Neuronal stem cell (in vitro differentiated cells): ENCODE data around the gene STMN1.
"Not testable (repeated sequence)": the region's sequence is repeated elsewhere in the genome, so short reads cannot be mapped to it uniquely, and the experiment has no call there.

Source experiments
- DNase-seq: peaks from one replicate; pipeline ENCODE4 v3.0.0-alpha.2; 2013; ENCODE audit warnings: low spot score
- H2AFZ ChIP-seq: one replicate; pipeline ENCODE4 v1.6.1; 2013; ENCODE audit warnings: mild to moderate bottlenecking, low read length, inconsistent platforms
- H2AK5ac ChIP-seq: 2 replicates; pipeline ENCODE4 v1.6.1; 2013; ENCODE audit warnings: low read depth, mild to moderate bottlenecking, inconsistent platforms, low read length, moderate library complexity, mixed read lengths
- H2BK120ac ChIP-seq: 2 replicates; pipeline ENCODE4 v1.6.1; 2013; ENCODE audit warnings: low read depth, mild to moderate bottlenecking, inconsistent platforms, low read length, moderate library complexity, mixed read lengths
- H2BK12ac ChIP-seq: one replicate; pipeline ENCODE4 v1.6.1; 2013; ENCODE audit warnings: low read length, inconsistent platforms
- H2BK15ac ChIP-seq: 2 replicates; pipeline ENCODE4 v1.6.1; 2013; ENCODE audit warnings: mild to moderate bottlenecking, low read length, inconsistent platforms, mixed read lengths
- H2BK5ac ChIP-seq: one replicate; pipeline ENCODE4 v1.6.1; 2013; ENCODE audit warnings: inconsistent platforms, mild to moderate bottlenecking, low read length, moderate library complexity
- H3K14ac ChIP-seq: one replicate; pipeline ENCODE4 v1.6.1; 2013; ENCODE audit warnings: low read length, inconsistent platforms
- H3K18ac ChIP-seq: 2 replicates; pipeline ENCODE4 v1.6.1; 2013; ENCODE audit warnings: low read length, inconsistent platforms
- H3K23ac ChIP-seq: 2 replicates; pipeline ENCODE4 v1.6.1; 2013; ENCODE audit warnings: low read depth, mild to moderate bottlenecking, mixed read lengths, low read length, inconsistent platforms; ENCODE audit not compliant: poor library complexity
- H3K27ac ChIP-seq: replicated peaks from 3 replicates; pipeline ENCODE4 v1.5.1; 2013; ENCODE audit warnings: low read length, inconsistent platforms
- H3K27me3 ChIP-seq, 3 experiments: 2 replicates each; pipeline ENCODE4 v1.6.1; 2013; ENCODE audit warnings: low read length in 3 of 3, mild to moderate bottlenecking in 2 of 3, inconsistent platforms in 1 of 3, low read depth in 1 of 3, mixed read lengths in 1 of 3, moderate library complexity in 1 of 3; ENCODE audit not compliant: control insufficient read depth in 3 of 3, insufficient read depth in 3 of 3
- H3K36me3 ChIP-seq, 2 donors: replicated peaks in 1 of 2; 2 replicates each; pipeline ENCODE4 v1.6.1; 2013; ENCODE audit warnings: low read length in 2 of 2; ENCODE audit not compliant: control insufficient read depth in 2 of 2, insufficient read depth in 2 of 2
- H3K4ac ChIP-seq: 2 replicates; pipeline ENCODE4 v1.6.1; 2013; ENCODE audit warnings: inconsistent platforms, mild to moderate bottlenecking, low read length, moderate library complexity
- H3K4me1 ChIP-seq, 2 donors: 1 replicate in 1 of 2; 2 replicates in 1 of 2; pipeline ENCODE4 v1.6.1; 2013; ENCODE audit warnings: low read length in 2 of 2, low read depth in 1 of 2; ENCODE audit not compliant: control insufficient read depth in 2 of 2, insufficient read depth in 1 of 2
- H3K4me2 ChIP-seq: one replicate; pipeline ENCODE4 v1.6.1; 2013; ENCODE audit warnings: mild to moderate bottlenecking, low read length, inconsistent platforms; ENCODE audit not compliant: insufficient read depth, poor library complexity, severe bottlenecking
- H3K4me3 ChIP-seq, 2 donors: 2 replicates each; pipeline ENCODE4 v1.5.1; 2013; ENCODE audit warnings: low read length in 2 of 2, mild to moderate bottlenecking in 2 of 2, inconsistent platforms in 1 of 2, moderate library complexity in 1 of 2
- H3K79me1 ChIP-seq: one replicate; pipeline ENCODE4 v1.6.1; 2013; ENCODE audit warnings: low read depth, mild to moderate bottlenecking, inconsistent platforms, low read length, moderate library complexity
- H3K9ac ChIP-seq: one replicate; pipeline ENCODE4 v1.6.1; 2013; ENCODE audit warnings: mild to moderate bottlenecking, low read depth, low read length, inconsistent platforms; ENCODE audit not compliant: poor library complexity
- H3K9me3 ChIP-seq, 2 donors: replicated peaks in 1 of 2; 2 replicates each; pipeline versions ENCODE3 to v1.6.1; 2013; ENCODE audit warnings: low read length in 2 of 2, mild to moderate bottlenecking in 2 of 2, inconsistent platforms in 1 of 2, low read depth in 1 of 2, mixed read lengths in 1 of 2, moderate library complexity in 1 of 2; ENCODE audit not compliant: control insufficient read depth in 2 of 2, insufficient read depth in 1 of 2
- H4K8ac ChIP-seq: one replicate; pipeline ENCODE4 v1.6.1; 2013; ENCODE audit warnings: low read depth, mild to moderate bottlenecking, inconsistent platforms, low read length, moderate library complexity
- H4K91ac ChIP-seq: one replicate; pipeline ENCODE4 v1.6.1; 2013; ENCODE audit warnings: low read length, low read depth, mild to moderate bottlenecking, inconsistent platforms; ENCODE audit not compliant: poor library complexity
- WGBS, 2 donors: extraction: QIAGEN DNeasy Blood & Tissue Kit; methylation state at CpG; one replicate each; pipeline ENCODE4 v1.1.7; 2013; ENCODE audit warnings: missing lambda C conversion rate in 2 of 2, mixed read lengths in 1 of 2; ENCODE audit not compliant: insufficient read length in 2 of 2, insufficient replicate concordance in 1 of 2; ENCODE audit errors: extremely low coverage in 2 of 2; 5-methylcytosine and 5-hydroxymethylcytosine counted together

STMN1 gene

GRCh38 chr1:25944986-25945385, 38.8 kb upstream of the STMN1 start:
- Histone ChIP-seq H3K27ac (no peak overlapping the region), H3K27me3 (no peaks in the 10 kb centered on the region), H3K4me3 (no peak overlapping the region), H3K14ac (no peak overlapping the region), H2BK120ac (no peak overlapping the region), H3K9ac (no peak overlapping the region), H3K36me3 (no peaks in the 10 kb centered on the region), H3K9me3 (no peaks in the 10 kb centered on the region), H2AFZ (no peak overlapping the region), H2AK5ac (no peak overlapping the region), H2BK12ac (no peak overlapping the region), H2BK5ac (no peak overlapping the region), H3K23ac (no peak overlapping the region), H3K79me1 (no peaks in the 10 kb centered on the region), H3K4ac (no peak overlapping the region), H3K18ac (no peak overlapping the region), H3K4me2 (no peak overlapping the region), H4K8ac (no peak overlapping the region), H3K4me1 (no peaks in the 10 kb centered on the region), H2BK15ac (no peak overlapping the region), H4K91ac (no peak overlapping the region)
- no peak for DNase-seq
- WGBS, 2 donors = no CpG with 5 or more reads among the region's 3 CpGs

GRCh38 chr1:25943511-25943910, 37.3 kb upstream of the STMN1 start:
- H3K79me1 ChIP-seq, H2BK15ac ChIP-seq, H3K36me3 ChIP-seq, H3K14ac ChIP-seq, H3K18ac ChIP-seq, H3K27ac ChIP-seq, H3K23ac ChIP-seq, H3K9me3 ChIP-seq, H2BK5ac ChIP-seq, H2AFZ ChIP-seq, H3K9ac ChIP-seq, H2BK120ac ChIP-seq, H3K4me1 ChIP-seq, H2BK12ac ChIP-seq, H4K8ac ChIP-seq, H3K4me2 ChIP-seq, H3K4ac ChIP-seq, H3K27me3 ChIP-seq, H4K91ac ChIP-seq, H2AK5ac ChIP-seq, H3K4me3 ChIP-seq, DNase-seq: not testable (repeated sequence)
- no CpG with 5 or more reads among the region's 5 CpGs for WGBS, 2 donors

GRCh38 chr1:25936947-25937346, 30.7 kb upstream of the STMN1 start:
- Histone ChIP-seq H2BK12ac (no peak overlapping the region), H3K14ac (no peak overlapping the region), H2AFZ (peak overlapping the region; percentile 32), H3K27me3 (no peaks in the 10 kb centered on the region), H2BK15ac (no peak overlapping the region), H2BK5ac (no peak overlapping the region), H4K91ac (no peak overlapping the region), H3K9ac (no peak overlapping the region), H3K4me1 (peaks cover 2 to 14% of the 10 kb centered on the region in 2 donors), H3K18ac (no peak overlapping the region), H3K36me3 (no peaks in the 10 kb centered on the region), H2AK5ac (no peak overlapping the region), H4K8ac (no peak overlapping the region), H3K4ac (no peak overlapping the region), H3K23ac (no peak overlapping the region), H3K79me1 (no peaks in the 10 kb centered on the region), H3K27ac (no peak overlapping the region), H3K9me3 (no peaks in the 10 kb centered on the region), H2BK120ac (no peak overlapping the region), H3K4me2 (no peak overlapping the region), H3K4me3 (no peak overlapping the region)
- WGBS, 2 donors = no CpG with 5 or more reads among the region's 4 CpGs
- no peak for DNase-seq

- no peak overlapping the region for H4K8ac ChIP-seq
- no peaks in the 10 kb centered on the region for H3K9me3 ChIP-seq
- no peak overlapping the region for H3K23ac ChIP-seq
- H3K27ac ChIP-seq = no peak overlapping the region
- no peaks in the 10 kb centered on the region for H3K79me1 ChIP-seq
- WGBS, 2 donors = no CpG with 5 or more reads among the region's 13 CpGs
- no peak overlapping the region for H2BK5ac ChIP-seq
- peaks cover 2 to 14% of the 10 kb centered on the region in 2 donors for H3K4me1 ChIP-seq
- no peak overlapping the region for H2AK5ac ChIP-seq
- H3K14ac ChIP-seq = no peak overlapping the region
- H2AFZ ChIP-seq = peak overlapping the region; percentile 69
- H3K36me3 ChIP-seq = no peaks in the 10 kb centered on the region
- H3K4me3 ChIP-seq = no peak overlapping the region
- no peak overlapping the region for H3K18ac ChIP-seq
- H2BK15ac ChIP-seq = no peak overlapping the region
- H3K9ac ChIP-seq = no peak overlapping the region
- no peak overlapping the region for H3K4me2 ChIP-seq
- no peak overlapping the region for H4K91ac ChIP-seq
- DNase-seq = no peak
- H3K27me3 ChIP-seq = no peaks in the 10 kb centered on the region
- H2BK120ac ChIP-seq = no peak overlapping the region
- no peak overlapping the region for H2BK12ac ChIP-seq
- H3K4ac ChIP-seq = no peak overlapping the region
Measured at GRCh38 chr1:25933479-25934365, 27.5 kb upstream of the STMN1 start.
